Measurements from ENCODE around the gene FAM83F. TPM values are rescaled to one million over a fixed set of nuclear protein-coding genes. Genes with fewer than 3 reads are reported as not detected.

The FAM83F gene
- total and polyA plus RNA-seq, 2 donors (not counting 1 experiment from before 2014, with no cell fraction given), result not detected

DNA sequence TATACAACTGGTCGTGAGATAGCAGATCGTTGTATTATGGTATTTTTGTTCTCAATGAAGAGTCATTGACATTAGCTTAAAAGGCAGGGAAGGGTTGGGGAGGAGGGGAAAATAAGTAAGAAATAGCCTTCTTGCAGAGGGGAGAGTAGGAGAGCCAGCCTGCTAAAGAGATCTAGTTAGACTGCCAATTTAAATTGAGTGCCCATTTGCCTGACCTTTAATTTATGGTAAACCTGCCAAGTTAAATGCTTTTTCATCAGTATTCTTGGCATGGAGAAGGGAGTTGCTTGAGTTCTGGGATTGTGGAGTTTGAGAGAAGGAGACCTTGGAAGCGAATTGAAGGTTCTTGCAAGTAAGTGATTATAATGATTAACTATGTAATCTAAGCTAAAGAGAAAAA lies 89.0 kb downstream of the FAM83F start:
- Histone ChIP-seq H2AFZ (ENCODE audit: low read length) (no peak overlapping the region), H3K4me2 (ENCODE audit: extremely low read depth, insufficient read depth, low read length) (no peak overlapping the region), H3K79me2 (ENCODE audit: control insufficient read depth, insufficient read depth, low read length) (no peaks in the 10 kb centered on the region)

DNA sequence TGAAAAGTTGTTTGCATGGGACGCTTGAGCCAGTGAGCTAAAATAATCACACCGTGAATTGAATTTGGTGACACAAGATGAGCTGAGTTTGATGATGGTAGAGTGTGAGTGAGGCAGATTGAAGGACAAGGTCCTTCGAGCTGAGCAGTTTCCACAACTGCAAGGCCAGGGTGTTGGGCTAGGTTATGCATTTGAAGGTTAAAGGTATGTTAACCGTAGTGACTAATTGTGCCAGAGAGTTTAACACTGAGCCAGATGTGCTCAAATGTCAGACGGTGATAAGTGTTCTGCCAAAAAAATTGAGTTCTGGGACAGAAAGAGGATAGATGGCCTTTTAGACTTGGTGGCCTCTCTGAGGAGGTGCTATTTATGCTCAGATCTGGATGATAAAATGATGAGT lies 89.5 kb downstream of the FAM83F start:
- H3K9ac ChIP-seq (ENCODE audit: insufficient read depth, low read length), result no peak overlapping the region
- peaks cover 19% of the 10 kb centered on the region for H3K27me3 ChIP-seq (ENCODE audit: control insufficient read depth, insufficient read depth, low read length)
- no peak overlapping the region for H3K27ac ChIP-seq (ENCODE audit: insufficient read depth, low read length)
- H2AFZ ChIP-seq (ENCODE audit: low read length), result no peak overlapping the region
- no peaks in the 10 kb centered on the region for H4K20me1 ChIP-seq (ENCODE audit: control insufficient read depth, extremely low read depth, insufficient read depth, low read length)
- no peak for DNase-seq (ENCODE audit: low read depth in 2 of 2)
- no peaks in the 10 kb centered on the region for H3K79me2 ChIP-seq (ENCODE audit: control insufficient read depth, insufficient read depth, low read length)
- no peaks in the 10 kb centered on the region for H3K4me1 ChIP-seq (ENCODE audit: control insufficient read depth, extremely low read depth, insufficient read depth, low read length)
- no peaks in the 10 kb centered on the region for H3K9me3 ChIP-seq (ENCODE audit: control insufficient read depth, insufficient read depth, low read depth, low read length)
- no peak for TF ChIP-seq EZH2 (IDR thresholded peaks at IDR 0.05; ENCODE audit: low read length, missing control alignments)
- TF ChIP-seq, protein P1, sequence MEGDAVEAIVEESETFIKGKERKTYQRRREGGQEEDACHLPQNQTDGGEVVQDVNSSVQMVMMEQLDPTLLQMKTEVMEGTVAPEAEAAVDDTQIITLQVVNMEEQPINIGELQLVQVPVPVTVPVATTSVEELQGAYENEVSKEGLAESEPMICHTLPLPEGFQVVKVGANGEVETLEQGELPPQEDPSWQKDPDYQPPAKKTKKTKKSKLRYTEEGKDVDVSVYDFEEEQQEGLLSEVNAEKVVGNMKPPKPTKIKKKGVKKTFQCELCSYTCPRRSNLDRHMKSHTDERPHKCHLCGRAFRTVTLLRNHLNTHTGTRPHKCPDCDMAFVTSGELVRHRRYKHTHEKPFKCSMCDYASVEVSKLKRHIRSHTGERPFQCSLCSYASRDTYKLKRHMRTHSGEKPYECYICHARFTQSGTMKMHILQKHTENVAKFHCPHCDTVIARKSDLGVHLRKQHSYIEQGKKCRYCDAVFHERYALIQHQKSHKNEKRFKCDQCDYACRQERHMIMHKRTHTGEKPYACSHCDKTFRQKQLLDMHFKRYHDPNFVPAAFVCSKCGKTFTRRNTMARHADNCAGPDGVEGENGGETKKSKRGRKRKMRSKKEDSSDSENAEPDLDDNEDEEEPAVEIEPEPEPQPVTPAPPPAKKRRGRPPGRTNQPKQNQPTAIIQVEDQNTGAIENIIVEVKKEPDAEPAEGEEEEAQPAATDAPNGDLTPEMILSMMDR (conservative IDR thresholded peaks at IDR 0.05 in 1 of 2, IDR thresholded peaks at IDR 0.05 in 1 of 2; ENCODE audit: low read depth in 1 of 2, low read length in 2 of 2), result no peak
- H3K36me3 ChIP-seq (ENCODE audit: control insufficient read depth, insufficient read depth, low read length), result no peaks in the 10 kb centered on the region
- H3K4me3 ChIP-seq (replicated peaks in 1 of 4; ENCODE audit: control extremely low read depth in 1 of 4, insufficient read depth in 1 of 4, low read depth in 3 of 4, low read length in 4 of 4), result no peak overlapping the region
- H3K4me2 ChIP-seq (ENCODE audit: extremely low read depth, insufficient read depth, low read length), result no peak overlapping the region

More for the DNA sequence above, 89.0 kb downstream of the FAM83F start:
- Histone ChIP-seq H4K20me1 (ENCODE audit: control insufficient read depth, extremely low read depth, insufficient read depth, low read length) (no peaks in the 10 kb centered on the region), H3K9me3 (ENCODE audit: control insufficient read depth, insufficient read depth, low read depth, low read length) (no peaks in the 10 kb centered on the region), H3K9ac (ENCODE audit: insufficient read depth, low read length) (no peak overlapping the region), H3K36me3 (ENCODE audit: control insufficient read depth, insufficient read depth, low read length) (no peaks in the 10 kb centered on the region), H3K27me3 (ENCODE audit: control insufficient read depth, insufficient read depth, low read length) (peaks cover 19% of the 10 kb centered on the region), H3K4me3 (replicated peaks in 1 of 4; ENCODE audit: control extremely low read depth in 1 of 4, insufficient read depth in 1 of 4, low read depth in 3 of 4, low read length in 4 of 4) (no peak overlapping the region), H3K27ac (ENCODE audit: insufficient read depth, low read length) (no peak overlapping the region), H3K4me1 (ENCODE audit: control insufficient read depth, extremely low read depth, insufficient read depth, low read length) (no peaks in the 10 kb centered on the region)
- TF ChIP-seq EZH2 (IDR thresholded peaks at IDR 0.05; ENCODE audit: low read length, missing control alignments), result no peak
- TF ChIP-seq, protein P1 (conservative IDR thresholded peaks at IDR 0.05 in 1 of 2, IDR thresholded peaks at IDR 0.05 in 1 of 2; ENCODE audit: low read depth in 1 of 2, low read length in 2 of 2), result no peak
- no peak for DNase-seq (ENCODE audit: low read depth in 2 of 2)

GRCh38 chr22:40088818-40089217 lies 94.1 kb downstream of the FAM83F start:
- Histone ChIP-seq H3K9ac (ENCODE audit: insufficient read depth, low read length) (no peak overlapping the region), H3K27me3 (ENCODE audit: control insufficient read depth, insufficient read depth, low read length) (peaks cover 6% of the 10 kb centered on the region), H4K20me1 (ENCODE audit: control insufficient read depth, extremely low read depth, insufficient read depth, low read length) (no peaks in the 10 kb centered on the region), H2AFZ (ENCODE audit: low read length) (no peak overlapping the region), H3K4me2 (ENCODE audit: extremely low read depth, insufficient read depth, low read length) (no peak overlapping the region), H3K9me3 (ENCODE audit: control insufficient read depth, insufficient read depth, low read depth, low read length) (no peaks in the 10 kb centered on the region), H3K27ac (ENCODE audit: insufficient read depth, low read length) (no peak overlapping the region), H3K36me3 (ENCODE audit: control insufficient read depth, insufficient read depth, low read length) (no peaks in the 10 kb centered on the region), H3K4me1 (ENCODE audit: control insufficient read depth, extremely low read depth, insufficient read depth, low read length) (no peaks in the 10 kb centered on the region), H3K79me2 (ENCODE audit: control insufficient read depth, insufficient read depth, low read length) (no peaks in the 10 kb centered on the region), H3K4me3 (replicated peaks in 1 of 4; ENCODE audit: control extremely low read depth in 1 of 4, insufficient read depth in 1 of 4, low read depth in 3 of 4, low read length in 4 of 4) (no peak overlapping the region)
- DNase-seq (ENCODE audit: low read depth in 2 of 2), result no peak
- TF ChIP-seq, protein P1 (conservative IDR thresholded peaks at IDR 0.05 in 1 of 2, IDR thresholded peaks at IDR 0.05 in 1 of 2; ENCODE audit: low read depth in 1 of 2, low read length in 2 of 2), result no peak
- no peak for TF ChIP-seq EZH2 (IDR thresholded peaks at IDR 0.05; ENCODE audit: low read length, missing control alignments)

Other genes starting within 250 kb of the FAM83F start
- not detected in 2 replicates for gene ENTHD1, start 101.2 kb upstream of the FAM83F start, total RNA-seq
- gene ENTHD1, start 101.2 kb upstream of the FAM83F start, polyA plus RNA-seq, result not detected in 2 replicates
- not detected in 2 replicates for gene GRAP2, start 93.9 kb upstream of the FAM83F start, total RNA-seq
- gene GRAP2, start 93.9 kb upstream of the FAM83F start, polyA plus RNA-seq, result not detected in 2 replicates
- gene TMA7B, start 34.6 kb upstream of the FAM83F start, total RNA-seq, result not detected in 2 replicates
- not detected in 2 replicates for gene TMA7B, start 34.6 kb upstream of the FAM83F start, polyA plus RNA-seq
- gene TNRC6B, start 183.0 kb downstream of the FAM83F start, total RNA-seq, result 13.1 and 17.8 TPM in 2 replicates
- 5.7 and 6.4 TPM in 2 replicates for gene TNRC6B, start 183.0 kb downstream of the FAM83F start, polyA plus RNA-seq